ENCODE data around the gene EFCAB5.
"Not testable (repeated sequence)": the region's sequence is repeated elsewhere in the genome, so short reads cannot be mapped to it uniquely, and the experiment has no call there.

Gene EFCAB5

DNA sequence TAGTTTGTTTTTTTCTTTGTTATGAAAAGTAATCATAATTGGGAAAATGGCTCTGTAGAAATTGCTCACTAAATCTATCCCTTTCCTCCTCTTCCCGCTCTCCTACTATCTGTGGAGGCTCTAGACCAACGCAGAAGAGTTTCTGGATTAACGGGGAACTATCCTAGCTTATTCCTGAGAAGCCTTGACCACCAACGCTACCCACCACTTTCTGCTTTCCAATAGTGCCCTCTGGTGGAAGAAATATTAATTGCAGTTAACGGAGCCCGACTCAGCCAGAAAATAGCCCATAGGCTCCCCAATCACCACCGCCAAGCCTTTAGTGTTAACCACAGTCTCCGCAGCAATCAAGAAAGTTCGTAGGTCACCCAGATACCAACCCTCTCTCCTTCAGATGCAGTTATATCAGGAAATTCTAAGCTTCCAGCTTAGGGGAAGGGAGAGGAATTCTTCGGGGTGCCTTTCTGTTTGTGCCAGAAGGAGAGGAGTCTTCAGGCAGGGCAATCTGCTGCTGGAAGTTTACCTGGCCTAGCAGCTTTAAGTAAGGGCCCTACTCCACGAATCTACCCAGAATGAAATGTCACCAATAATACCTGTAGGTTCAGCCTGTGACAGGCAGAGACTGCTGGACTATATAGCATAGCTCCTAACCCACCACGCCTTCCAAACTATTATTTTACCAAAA lies 152.2 kb downstream of the EFCAB5 start:
- DNase-seq (ENCODE audit: low read depth in 2 of 2) = no peak

DNA sequence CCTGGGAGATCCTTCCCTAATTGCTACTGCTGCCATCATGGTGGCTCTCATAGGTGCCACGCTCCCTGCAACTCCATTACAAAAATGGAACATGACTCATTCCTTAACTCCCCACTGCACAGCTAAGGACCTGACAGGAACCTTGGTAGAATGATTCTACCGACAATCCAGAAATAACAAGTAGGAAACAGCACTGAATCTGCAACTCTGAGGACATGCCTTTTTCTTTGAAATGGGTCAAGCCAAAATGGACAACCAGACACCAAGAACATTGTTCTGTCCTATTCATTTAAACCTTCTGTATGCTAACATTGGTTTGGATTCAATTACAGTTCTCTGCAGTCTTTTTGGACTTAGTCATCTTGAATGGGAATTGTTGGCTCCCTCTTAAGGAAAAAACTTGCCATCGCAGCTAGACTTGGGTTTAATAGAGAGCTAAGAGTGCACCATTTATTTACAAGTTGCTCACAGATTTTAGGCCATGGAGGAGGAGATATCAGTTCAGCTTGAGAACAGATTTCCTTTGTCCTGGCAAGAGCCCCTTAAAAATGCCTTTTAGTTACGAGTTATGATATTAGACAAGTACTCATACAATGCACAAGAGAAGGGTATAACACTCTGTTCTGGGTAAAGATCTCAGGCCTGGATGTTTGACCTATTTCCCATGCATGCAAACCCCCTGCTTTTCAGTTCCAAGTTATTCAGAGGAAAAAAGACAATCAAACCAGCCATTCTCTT lies 154.2 kb downstream of the EFCAB5 start:
- no peak for DNase-seq (ENCODE audit: low read depth in 2 of 2)

DNA sequence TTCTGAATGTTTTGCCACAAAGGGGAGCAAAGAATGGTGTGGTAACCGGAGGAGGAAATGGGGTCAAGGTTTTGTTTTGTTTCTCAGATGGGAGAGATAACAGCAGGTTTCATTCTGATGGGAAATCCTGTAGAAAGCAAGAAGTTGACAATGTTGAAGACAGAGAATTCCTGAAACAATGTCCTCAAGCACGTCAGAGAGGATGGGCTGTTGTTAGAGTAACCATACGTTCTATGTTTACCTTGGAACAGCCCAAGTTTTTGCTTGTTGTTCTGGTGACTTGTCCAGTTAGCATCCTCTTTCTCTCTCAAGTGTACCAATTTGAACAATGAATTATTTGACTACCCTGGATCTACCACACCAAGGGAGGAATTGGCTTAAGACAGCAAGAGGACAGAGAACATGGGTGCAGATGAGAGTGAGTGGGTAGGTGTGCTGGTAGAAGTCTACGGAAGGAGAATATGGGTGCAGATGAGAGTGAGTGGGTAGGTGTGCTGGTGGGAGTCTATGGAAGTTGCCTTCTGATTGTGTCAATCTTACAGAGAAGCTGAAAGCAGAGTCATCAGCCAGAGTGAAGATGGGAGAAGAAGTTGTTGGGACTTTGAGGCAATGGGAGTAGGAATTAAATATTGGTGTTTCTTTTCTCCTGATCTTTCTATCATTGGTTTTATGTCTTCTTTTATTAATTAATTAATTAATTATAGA lies 160.4 kb downstream of the EFCAB5 start:
- DNase-seq (ENCODE audit: low read depth in 2 of 2) = no peak

DNA sequence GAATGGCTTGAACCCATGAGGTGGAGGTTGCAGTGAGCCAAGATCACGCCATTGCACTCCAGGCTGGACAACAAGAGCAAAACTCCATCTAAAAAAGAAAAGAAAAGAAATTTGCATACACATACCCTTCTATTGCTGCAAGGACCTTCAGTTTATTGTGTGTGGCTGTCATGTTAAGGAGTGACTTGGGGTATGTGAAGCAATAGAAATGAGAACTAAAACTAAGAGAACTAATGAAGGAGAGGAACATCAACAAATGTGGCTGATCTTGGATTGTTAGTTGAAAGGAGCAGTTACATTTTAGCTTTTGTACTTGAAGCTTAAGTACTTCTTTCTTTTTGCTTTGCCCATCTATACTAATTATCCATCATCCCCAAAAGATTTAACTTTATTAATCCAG lies 162.5 kb downstream of the EFCAB5 start:
- DNase-seq (ENCODE audit: low read depth in 2 of 2) = no peak

DNA sequence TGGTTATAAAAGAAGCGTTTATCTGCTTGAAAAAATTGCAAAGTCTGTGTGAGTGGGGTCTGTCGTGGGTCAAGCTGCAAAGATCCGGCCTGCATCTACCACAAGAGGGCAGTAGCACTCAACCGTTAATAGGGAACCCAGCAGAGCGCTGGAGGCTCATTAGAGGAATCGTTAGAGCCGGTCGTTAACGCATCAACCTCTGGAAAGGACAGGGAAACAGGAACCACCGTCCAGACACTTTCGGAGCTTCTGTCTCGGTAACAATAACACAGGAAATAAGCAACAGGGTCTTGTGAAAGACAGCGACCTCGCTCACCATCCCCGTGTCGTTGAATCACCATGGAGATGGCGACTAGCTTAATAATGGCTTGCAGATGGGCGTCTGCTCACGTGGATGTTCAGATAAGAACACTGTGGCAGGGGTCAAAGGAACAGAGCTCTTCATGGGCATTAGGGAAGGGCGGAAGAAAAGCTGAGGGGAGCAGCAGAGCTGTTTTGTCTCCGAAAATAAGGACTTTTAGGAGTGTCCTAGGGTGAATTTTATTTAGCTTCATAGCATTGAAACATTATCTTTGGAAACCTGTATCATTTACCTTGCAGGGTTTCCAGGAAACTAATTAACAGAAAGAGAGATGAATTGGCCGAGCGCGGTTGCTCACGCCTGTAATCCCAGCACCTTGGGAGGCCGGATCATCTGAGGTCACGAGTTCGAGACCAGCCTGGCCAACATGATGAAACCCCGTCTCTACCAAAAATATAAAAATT lies 163.3 kb downstream of the EFCAB5 start:
- peak; percentile 49 for DNase-seq (ENCODE audit: low read depth in 2 of 2)

DNA sequence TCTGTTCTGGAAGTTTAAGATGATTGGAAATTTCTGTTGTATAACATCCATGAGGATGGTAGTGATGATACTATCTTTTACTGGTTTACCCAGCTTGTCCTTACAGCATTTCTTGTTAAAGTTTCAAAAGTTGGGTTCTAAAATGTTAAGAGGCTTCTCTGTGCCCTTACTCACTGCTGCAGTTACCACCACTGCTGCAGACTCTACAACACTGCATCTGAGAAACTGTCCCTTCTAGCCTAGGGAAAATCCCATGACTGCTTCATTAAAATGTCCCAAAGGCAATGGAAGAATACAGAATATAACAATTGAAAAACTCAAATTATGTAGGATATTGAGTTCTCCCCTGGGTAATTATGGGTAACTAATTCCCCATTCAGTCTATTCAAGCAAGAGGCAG lies 171.4 kb downstream of the EFCAB5 start:
- DNase-seq (ENCODE audit: low read depth in 2 of 2) = no peak

DNA sequence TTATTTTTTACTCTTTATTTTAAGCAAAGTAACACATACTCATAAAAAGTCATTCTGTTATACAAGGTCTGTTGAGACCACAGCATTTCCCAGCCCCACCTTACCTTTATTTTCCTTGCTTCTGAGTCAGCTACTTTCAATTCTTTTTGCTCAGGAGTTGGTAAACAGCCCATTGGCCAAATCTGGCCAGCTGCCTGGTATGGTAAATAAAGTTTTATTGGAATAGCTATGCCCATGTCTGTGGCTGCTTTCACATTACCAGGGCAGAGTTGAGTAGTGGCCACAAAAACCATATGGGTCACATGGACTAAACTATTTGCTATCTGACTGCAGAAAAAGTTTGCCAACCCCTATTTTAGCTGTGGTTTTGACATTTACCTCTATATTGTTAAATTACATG lies 171.8 kb downstream of the EFCAB5 start:
- DNase-seq (ENCODE audit: low read depth in 2 of 2) = no peak

DNA sequence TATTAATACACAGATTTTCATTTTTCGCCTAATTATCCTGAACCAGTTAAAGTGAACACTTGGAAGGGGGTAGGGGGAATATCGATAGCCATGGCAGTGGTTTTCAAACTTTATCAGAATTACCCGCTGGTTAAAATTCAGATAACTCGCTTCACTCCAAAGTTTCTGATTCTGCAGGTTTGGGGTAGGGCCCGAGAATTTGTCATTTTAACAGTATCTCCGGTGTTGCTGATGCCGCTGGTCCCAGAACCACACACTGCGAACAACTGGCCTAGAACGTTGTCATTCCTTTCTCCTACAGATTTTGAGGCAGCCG lies 174.9 kb downstream of the EFCAB5 start:
- DNase-seq (ENCODE audit: low read depth in 2 of 2) = no peak

DNA sequence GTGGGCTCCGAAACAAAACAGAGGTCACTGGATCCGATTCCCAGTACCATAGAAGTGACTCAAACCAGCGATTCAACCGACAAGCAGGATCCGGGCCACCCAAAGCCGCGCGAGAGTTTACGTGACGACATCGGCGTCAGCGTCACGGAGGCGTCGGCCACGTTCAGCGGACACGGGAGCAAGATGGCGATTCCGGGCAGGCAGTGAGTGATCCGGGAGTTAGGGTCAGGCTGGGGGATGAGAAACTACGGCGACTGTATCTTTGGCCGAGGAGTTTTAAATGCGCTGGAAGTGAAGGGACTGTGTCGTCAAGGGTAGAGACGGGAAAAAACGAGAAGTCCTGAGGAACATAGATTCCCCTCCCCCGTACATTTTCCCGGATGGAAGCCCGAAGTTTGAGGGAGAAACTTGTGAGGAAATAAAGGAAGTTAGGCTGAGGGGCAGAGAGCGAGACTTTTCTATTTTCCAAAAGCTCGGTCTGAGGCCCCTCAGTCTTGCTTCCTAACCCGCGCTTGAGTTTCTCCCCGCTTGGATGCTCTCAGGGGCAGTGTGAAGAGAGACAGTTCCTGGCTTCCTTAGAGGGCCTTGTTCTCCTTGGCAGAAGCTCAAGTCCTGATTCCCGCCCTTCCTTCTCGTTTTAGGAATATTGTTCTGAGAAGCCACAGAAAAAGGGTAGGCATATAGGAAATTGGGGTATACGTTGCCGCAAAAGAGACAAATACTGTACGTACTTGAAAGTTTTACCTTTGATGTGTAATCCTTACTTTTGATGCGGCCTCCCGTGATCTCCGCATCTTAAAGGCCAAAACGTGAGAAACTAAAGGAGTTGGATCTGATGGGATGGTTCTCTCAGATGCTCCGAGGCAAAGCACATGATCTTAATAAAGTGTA lies 175.5 kb downstream of the EFCAB5 start, which contains the start of gene NSRP1:
TSS of gene NSRP1 (plus strand) at position 156 of the 891 bp plus-strand sequence. CDS start at position 184, 28 bp downstream.
- peak; percentile 84 to 89 for DNase-seq (ENCODE audit: low read depth in 2 of 2)

DNA sequence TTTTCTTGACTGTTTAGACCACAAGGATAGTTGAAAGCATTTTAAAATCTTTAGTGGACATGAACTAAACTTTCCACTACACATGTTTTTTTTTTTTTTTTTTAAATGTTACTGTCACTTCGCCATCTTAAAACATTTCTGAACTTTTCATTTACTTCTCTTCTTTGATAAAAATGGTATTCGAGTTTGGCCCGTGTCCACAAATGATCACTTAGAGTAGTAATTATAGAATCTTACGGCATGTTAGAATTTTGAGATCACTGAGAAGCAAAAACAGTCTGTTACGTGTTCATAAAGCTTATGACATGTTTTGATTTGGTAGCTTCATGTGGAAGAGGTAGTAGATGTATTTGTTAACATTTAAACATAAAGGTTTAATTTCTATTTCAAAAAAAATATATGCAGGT lies 176.2 kb downstream of the EFCAB5 start:
- DNase-seq (ENCODE audit: low read depth in 2 of 2) = no peak

DNA sequence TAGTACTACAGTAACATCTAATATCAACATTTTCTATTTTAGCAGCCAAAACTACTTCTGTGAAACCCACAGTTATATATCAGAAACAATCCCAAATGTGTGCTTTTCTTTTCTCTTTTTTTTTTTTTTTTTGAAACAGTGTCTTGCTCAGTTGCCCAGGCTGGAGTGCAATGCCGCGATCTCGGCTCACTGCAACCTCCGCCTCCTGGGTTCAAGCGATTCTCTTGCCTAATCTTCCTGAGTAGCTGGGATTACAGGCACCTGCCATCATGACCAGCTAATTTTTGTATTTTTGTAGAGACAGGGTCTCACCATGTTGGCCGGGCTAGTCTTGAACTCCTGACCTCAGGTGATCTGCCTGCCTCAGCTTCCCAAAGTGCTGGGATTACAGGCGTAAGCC lies 177.2 kb downstream of the EFCAB5 start:
- DNase-seq (ENCODE audit: low read depth in 2 of 2) = not testable (repeated sequence)

DNA sequence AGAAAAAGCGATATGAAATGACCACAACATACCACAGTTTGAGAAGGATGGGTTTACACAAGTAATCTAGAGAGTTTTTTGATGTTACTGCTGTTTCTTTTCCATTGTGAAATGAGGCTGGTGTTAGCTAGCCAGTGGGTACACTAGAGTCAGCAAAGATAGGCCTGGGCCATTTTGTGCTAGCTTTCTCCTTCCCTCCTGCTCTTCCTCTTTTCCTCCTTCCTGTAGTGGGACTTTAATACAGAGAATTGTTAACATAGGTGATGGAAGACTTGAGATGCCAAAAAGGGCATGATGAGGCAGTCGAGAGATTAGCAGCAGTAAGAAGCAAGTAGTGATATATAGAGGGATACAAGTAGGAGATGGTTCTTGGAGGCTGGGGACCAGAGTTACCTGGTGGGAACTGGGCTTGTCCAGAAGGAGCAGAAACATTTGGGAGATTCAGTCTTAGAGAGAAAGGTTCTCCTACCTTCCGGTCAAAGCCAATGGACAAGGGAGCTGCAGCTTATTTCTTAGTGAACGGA lies 182.9 kb downstream of the EFCAB5 start:
- DNase-seq (ENCODE audit: low read depth in 2 of 2) = no peak

DNA sequence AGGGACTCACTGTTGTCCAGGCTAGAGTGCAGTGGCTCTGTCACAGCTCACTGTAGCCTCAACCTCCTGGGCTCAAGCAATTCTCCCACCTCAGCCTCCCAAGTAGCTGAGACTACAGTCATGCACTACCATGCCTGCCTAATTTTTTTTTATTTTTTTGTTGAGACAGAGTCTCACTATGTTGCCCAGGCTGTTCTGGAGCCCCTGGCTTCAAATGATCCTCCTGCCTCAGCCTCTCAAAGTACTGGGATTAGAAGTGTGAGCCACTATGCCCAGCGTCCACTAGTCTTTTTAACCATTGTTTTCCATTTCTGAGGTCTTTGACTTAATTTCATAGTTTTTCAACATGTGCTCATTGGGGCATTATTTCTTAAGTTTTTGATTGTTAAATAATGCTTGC lies 188.7 kb downstream of the EFCAB5 start:
- no peak for DNase-seq (ENCODE audit: low read depth in 2 of 2)

DNA sequence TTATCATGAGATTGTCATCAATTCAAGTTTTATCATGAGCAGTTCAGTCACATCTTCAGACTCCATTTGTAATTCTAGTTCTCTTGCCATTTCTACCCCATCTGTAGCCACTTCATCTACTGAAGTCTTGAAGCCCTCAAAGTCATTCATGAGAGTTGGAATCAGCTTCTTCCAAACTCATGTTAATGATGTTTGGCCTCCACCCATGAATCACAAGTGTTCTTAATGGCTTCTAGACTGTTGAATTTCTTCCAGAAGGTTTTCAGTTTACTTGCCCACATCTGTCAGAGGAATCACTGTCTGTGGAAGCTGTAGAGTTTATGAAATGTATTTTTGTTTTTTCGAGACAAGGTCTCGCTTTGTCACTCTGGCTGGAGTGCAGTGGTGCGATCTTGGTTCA lies 191.2 kb downstream of the EFCAB5 start:
- no peak for DNase-seq (ENCODE audit: low read depth in 2 of 2)

DNA sequence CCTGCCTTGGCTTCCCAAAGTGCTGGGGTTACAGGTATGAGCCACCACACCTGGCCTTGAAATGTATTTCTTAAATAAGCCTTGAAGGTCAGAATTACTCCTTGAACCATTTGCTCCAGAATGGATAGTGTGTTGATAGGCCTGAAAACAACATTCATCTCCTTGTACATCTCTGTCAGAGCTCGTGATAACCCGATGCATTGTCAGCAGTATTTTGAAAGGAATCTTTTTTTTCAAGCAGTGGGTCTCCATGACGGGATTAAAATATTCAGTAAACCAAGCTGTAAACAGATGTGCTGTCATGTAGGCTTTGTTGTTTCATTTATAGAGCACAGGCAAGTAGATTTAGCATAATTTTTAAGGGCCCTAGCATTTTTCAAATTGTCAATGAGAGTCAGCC lies 191.8 kb downstream of the EFCAB5 start:
- no peak for DNase-seq (ENCODE audit: low read depth in 2 of 2)

DNA sequence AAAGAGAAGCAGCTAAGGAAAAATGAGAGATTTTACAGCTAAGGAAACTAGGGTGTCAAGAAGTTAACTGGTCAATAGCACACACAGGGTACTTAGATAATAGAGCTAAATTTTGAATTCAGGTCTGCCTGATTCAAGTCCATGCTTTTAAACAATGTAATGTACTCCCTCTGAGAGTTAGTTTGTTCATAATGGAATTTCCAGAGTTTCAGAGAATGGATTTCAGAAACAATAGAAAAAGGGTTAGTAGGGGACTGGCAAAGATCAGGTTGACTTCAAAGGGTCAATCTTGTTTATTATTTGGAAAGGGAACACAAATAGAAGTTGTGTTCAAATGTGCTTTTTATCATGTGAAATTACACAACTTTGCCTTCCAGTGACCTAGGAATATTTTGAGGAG lies 193.1 kb downstream of the EFCAB5 start:
- no peak for DNase-seq (ENCODE audit: low read depth in 2 of 2)

DNA sequence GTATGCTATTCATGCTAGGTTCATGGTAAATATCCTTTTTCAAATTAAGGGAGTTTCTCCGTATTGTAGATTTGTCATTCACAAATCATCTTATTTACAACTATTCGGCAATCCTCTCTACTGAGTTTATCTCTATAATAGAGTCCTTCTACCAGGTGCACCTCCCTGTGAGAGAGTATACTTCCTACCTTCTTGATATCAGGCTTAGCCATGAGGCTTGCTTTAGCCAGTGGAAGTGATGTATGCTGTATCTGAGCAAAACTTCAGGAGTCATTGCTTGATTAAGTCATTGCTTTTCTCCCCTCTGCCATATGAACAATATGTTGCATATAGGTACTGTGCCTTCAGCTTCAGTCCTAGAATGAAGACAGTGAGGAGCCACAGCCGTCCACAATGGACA lies 195.7 kb downstream of the EFCAB5 start:
- DNase-seq (ENCODE audit: low read depth in 2 of 2) = no peak

DNA sequence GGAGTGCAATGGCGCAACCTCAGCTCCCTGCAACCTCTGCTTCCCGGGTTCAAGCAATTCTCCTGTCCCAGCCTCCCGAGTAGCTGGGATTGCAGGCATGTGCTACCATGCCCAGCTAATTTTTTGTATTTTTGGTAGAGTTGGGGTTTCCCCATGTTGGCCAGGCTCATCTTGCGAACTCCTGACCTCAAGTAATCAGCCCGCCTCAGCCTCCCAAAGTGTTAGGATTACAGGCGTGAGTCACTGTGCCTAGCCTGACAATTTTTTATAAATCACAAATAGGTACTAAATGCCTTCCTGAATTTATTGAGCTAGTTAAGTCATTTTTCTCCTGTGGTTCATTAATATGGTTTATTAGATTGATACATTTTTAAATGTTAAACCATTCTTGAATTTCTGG lies 206.4 kb downstream of the EFCAB5 start:
- not testable (repeated sequence) for DNase-seq (ENCODE audit: low read depth in 2 of 2)

DNA sequence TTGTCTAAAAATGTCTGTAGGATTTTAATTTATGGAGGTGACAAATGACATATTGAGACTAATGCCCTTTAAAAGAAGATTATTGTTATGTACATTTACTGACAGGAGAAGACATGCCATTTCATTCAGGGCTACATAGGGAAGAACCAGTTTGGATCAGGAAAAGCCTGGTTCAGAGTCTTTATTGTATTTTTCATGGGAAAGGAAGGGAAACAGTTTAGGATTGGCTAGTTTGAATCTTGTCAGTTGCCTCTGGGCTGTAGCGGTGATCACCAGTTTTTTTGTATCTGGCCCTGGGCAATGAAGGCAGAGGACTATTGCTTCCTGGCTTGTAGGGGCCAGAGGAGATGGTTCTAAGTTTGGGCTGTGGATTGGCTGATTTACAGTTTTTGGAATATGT lies 206.9 kb downstream of the EFCAB5 start:
- DNase-seq (ENCODE audit: low read depth in 2 of 2) = no peak

DNA sequence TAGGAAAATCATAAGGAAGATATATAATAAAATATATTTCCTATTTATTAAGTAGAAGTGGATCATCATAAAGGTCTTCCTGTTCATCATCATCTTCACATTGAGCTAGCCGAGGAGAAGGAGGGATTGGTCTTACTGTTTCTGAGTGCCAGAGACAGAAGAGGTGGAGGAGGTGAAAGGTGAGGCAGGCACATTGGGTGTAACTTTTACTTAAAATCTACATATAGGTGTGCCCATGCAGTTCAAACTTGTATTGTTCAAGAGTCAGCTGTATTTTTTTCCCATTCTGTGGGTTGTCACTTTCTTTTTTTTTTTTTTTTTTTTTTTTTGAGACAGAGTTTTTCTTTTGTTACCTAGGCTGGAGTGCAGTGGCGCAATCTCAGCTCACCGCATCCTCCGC lies 210.0 kb downstream of the EFCAB5 start:
- DNase-seq (ENCODE audit: low read depth in 2 of 2) = no peak

DNA sequence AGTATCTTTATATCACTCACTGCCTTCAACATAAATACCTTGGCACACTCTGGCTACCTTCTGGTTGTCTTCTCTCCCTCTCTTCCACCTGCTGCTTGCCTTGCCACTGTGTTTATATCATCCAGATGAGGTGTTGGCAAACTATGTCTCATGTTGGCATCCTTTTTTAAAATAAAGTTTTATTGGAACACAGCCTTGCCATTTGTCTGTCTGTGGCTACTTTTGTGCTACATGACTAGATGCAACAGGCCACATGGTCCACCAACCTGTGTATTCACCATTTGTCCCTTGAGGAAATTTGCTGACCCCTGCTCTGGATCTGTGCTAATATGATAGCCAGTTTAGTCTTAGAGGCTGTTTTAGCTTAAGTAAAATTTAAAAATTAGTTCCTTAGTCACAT lies 212.0 kb downstream of the EFCAB5 start:
- DNase-seq (ENCODE audit: low read depth in 2 of 2) = no peak

Data from activated CD8-positive, alpha-beta memory T cell treated with anti-CD3 and anti-CD28 coated beads for 4 hours (primary cell).